HG03280 (cell line): ENCODE data around the gene GOLGA8G.
"Not testable (repeated sequence)": the region's sequence is repeated elsewhere in the genome, so short reads cannot be mapped to it uniquely, and the experiment has no call there.

Experiments used
- ATAC-seq: cut with Tn5 transposase; IDR thresholded peaks from one replicate; pipeline ENCODE4 v1.9.1; 2021; ENCODE audit warnings: mild to moderate bottlenecking, moderate library complexity; ENCODE audit not compliant: unreplicated experiment

Gene GOLGA8G, protein sequence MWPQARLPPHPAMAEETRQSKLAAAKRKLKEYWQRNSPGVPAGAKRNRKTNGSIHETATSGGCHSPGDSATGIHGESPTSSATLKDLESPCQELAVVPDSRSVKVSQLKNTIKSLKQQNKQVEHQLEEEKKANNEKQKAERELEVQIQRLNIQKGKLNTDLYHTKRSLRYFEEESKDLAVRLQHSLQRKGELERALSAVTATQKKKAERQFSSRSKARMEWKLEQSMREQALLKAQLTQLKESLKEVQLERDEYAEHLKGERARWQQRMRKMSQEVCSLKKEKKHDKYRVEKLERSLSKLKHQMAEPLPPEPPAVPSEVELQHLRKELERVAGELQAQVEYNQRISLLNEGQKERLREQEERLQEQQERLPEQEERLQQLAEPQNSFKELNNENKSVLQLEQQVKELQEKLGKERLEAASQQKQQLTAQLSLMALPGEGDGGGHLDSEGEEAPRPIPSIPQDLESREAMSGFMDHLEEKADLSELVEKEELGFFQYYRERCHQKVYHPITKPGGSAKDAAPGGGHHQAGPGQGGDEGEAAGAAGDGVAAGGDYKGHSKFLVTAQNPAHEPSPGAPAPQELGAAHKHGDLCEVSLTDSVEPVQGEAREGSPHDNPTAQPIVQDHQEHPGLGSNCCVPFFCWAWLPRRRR

DNA sequence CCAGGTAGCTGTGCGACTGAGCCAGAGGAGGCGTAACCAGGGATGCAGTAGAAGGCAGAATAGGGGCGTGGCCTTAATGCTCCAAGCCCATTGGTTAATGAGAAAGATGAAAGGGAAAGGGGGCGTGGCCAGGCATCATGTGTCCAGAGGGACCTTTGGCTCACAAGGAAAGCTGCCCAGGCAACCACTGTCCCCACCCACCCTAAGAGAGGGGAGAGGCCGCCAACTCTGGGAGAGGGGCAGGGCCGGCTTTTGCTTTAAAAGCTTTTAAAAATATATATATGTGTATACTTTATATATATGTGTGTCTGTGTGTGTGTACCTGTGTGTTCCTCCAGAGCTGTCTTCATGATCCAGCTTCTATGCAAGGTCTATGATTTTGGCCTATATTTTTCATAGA, at the start of gene GOLGA8G:
Gene GOLGA8G (minus strand): TSS at position 18 of the 400 bp plus-strand sequence. CDS start 62 bp downstream, outside the sequence.
- not testable (repeated sequence) for ATAC-seq

DNA sequence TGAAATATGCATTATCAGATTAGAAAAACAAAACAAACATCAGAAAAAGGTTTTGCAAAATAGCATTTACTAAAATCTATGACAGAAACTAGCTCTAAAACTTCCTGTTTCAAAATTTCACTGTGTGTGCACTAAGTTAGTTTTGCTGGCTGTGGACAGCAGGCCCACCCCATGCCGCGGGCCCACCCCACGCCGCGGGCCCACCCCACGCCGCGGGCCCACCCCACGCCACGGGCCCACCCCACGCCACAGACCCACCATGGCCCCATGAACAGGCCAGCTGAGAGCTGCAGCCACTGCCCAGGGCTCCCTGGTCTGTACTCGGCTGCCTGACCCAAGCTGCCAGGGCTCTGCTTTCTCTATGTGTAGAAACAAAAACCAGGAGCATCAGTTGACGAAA, 40.6 kb upstream of the GOLGA8G start:
- ATAC-seq = not testable (repeated sequence)

DNA sequence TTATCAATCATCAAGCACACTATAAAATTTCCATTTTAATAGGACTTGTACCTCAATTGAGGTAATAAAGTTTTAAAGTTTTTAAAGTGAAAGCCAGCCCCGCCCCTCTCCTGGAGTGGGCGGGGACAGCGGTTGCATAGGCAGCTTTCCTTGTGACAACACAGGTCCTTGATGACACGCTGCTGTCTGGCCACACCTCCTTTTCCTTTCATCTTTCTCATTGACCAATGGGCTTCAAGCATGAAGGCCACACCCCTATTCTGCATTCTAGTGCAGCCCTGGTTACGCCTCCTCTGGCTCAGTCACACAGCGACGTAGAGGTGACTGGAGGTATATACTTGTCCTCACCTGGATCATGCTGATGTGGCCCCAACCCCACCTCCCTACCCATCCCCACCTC, 20.5 kb upstream of the GOLGA8G start, which contains the start of gene GOLGA6L25:
Gene GOLGA6L25 (plus strand): TSS at position 301 of the 400 bp plus-strand sequence. CDS start 61 bp downstream, at position 362.
- ATAC-seq = not testable (repeated sequence)

DNA sequence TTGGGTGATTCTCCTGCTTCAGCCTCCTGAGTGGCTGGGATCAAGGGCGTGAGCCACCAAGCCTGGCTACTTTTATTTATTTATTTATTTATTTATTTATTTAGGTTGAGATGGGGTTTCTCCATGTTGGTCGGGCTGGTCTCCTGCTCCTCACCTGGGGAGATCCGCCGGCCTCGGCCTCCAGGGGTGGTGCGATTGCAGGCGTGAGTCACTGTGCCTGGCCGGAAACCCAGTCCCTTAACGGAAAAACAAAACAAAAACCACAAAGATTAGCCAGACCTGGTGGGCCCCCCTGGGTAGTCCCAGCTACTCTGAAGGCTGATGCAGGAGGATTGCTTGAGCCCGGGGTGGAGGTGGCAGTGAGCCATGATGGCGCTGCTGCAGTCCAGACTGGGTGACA, 17.6 kb downstream of the GOLGA8G start:
- not testable (repeated sequence) for ATAC-seq

DNA sequence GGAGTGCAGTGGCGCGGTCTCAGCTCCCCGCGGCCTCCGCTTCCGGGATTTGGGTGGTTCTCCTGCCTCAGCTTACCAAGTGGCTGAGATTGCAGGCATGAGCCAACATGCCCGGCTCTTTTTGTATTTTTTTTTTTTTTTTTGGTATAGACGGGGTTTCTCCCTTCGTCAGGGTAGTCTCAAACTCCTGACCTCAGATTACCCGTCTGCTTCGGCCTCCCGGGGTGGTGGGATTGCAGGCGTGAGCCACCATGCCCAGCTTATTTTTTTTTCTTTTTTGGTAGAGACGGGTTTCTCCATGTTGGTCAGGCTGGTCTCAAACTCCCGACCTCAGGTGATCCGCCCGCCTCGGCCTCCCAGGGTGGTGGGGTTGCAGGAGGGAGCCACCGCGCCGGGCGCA, 18.6 kb downstream of the GOLGA8G start:
- not testable (repeated sequence) for ATAC-seq

DNA sequence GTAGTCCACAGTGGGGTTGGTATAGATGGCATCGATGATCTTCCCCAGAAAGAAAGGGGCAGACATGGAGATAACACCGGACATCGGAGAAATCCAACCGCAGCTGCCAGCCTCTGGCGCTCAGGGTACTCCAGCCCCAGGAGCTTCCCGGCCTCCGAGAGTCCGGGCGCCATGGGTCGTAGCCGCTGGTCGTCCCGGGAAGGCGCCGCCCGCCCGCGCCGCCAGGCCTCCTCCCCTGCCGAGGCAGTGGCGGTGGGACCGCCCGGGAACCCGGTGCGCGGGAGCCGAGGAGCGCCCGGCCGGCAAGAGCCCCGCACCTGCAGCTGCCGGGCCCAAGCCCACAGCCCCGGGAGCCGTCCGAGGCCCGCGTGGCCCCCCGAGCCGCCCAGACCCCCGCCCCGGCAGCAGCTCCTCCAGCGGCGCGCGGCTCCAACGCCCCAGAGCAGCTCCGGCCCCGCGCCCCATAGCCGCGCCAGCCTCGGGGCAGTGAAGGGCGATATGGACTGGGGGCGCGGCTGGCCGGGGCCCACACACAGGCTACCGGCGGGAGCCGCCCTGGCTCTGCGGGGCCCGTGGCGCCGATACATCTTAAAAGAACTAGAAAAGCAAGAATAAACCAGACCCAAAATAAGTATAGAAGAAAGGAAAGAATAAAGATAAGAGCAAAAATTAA, 24.4 kb downstream of the GOLGA8G start:
- not testable (repeated sequence) for ATAC-seq

DNA sequence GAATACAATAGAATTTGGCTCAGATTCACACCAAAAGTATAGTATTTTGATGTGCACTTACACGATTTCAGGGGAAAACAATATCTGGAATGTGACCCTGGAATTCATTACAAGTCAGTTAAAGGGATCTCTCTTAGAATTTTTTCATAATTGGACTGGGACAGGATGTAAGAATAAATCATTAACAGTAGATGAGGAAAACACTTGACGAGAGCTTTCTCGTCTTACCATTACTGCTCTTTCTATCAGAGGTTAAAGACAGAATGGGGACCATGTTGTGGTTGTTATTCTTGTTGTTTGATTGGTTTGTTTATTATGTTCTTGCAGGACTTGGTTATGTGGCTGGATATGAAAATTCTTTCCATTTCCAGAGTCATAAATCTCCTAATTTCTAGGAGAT, 51.4 kb downstream of the GOLGA8G start:
- not testable (repeated sequence) for ATAC-seq
